ENCODE measurements around the gene MEAK7. TPM values are rescaled to one million over a fixed set of nuclear protein-coding genes. Genes with fewer than 3 reads are reported as not detected.

Gene MEAK7
- total and polyA plus RNA-seq, 2 of the 4 experiments (the other 2 are of a cell fraction): 27.4 to 39.0 TPM

- TF ChIP-seq ELK1 (IDR thresholded peaks at IDR 0.05; ENCODE audit: borderline replicate concordance, low read depth, low read length) (no peak), FOS (IDR thresholded peaks at IDR 0.05; ENCODE audit: low read depth, low read length) (no peak), RAD21 (IDR thresholded peaks at IDR 0.05; ENCODE audit: low read length) (no peak), CEBPB (IDR thresholded peaks at IDR 0.05; ENCODE audit: low read depth, low read length) (no peak), SMC3 (IDR thresholded peaks at IDR 0.05; ENCODE audit: low read depth, low read length) (no peak), MAFK (IDR thresholded peaks at IDR 0.05; ENCODE audit: low read depth, low read length) (no peak)
Observed at GRCh38 chr16:84509032-84509950, 4.8 kb upstream of the MEAK7 start (continued).
